H1 (cell line): ENCODE results near the gene STAT2. TPM values are rescaled to one million over a fixed set of nuclear protein-coding genes. Genes with fewer than 3 reads are reported as not detected.

Experiments used
- CTCF ChIA-PET: fragments of 300-600 bp; sonication (Branson Sonifier 250); formaldehyde crosslinking; loops from one replicate; lab custom pipeline; 2021; ENCODE audit not compliant: partially characterized antibody; lab: Charles Lee
- POLR2A ChIA-PET: fragments of 300-600 bp; sonication (Branson Sonifier 250); formaldehyde crosslinking; loops from one replicate; lab custom pipeline; 2021; ENCODE audit warnings: inconsistent platforms; ENCODE audit not compliant: partially characterized antibody; lab: Charles Lee
- DNase-seq, 2 experiments: peaks; one replicate each; pipeline versions ENCODE4 v3.0.0 to v3.0.0-alpha.2; 2010 to 2022; ENCODE audit warnings: low spot score in 2 of 2, low read depth in 1 of 2, mixed read lengths in 1 of 2
- FAIRE-seq: peaks from 2 replicates; lab custom pipeline; 2011; peaks lifted over from hg19 to GRCh38; lab: Jason Lieb, UNC
- H2AFZ ChIP-seq: 2 replicates; pipeline ENCODE4 v1.8.1; 2012; ENCODE audit warnings: low read length, inconsistent platforms
- H2AK5ac ChIP-seq: 2 replicates; pipeline ENCODE4 v1.6.1; 2013; ENCODE audit warnings: low read depth, low read length
- H2BK120ac ChIP-seq: replicated peaks from 2 replicates; pipeline ENCODE3; 2013; ENCODE audit warnings: low read depth, low read length, inconsistent platforms
- H2BK12ac ChIP-seq: 2 replicates; pipeline ENCODE4 v1.6.1; 2013; ENCODE audit warnings: low read depth, low read length
- H2BK15ac ChIP-seq: 2 replicates; pipeline ENCODE4 v1.6.1; 2013; ENCODE audit warnings: low read length
- H2BK20ac ChIP-seq: 2 replicates; pipeline ENCODE4 v1.6.1; 2013; ENCODE audit warnings: low read length
- H2BK5ac ChIP-seq: 2 replicates; pipeline ENCODE4 v1.6.1; 2013; ENCODE audit warnings: low read depth, low read length
- H3K14ac ChIP-seq: 2 replicates; pipeline ENCODE4 v1.6.1; 2013; ENCODE audit warnings: inconsistent platforms; ENCODE audit not compliant: insufficient read length
- H3K18ac ChIP-seq: 2 replicates; pipeline ENCODE4 v1.6.1; 2013; ENCODE audit warnings: low read length; ENCODE audit errors: extremely low read depth
- H3K23ac ChIP-seq: 2 replicates; pipeline ENCODE4 v1.6.1; 2013; ENCODE audit warnings: inconsistent platforms; ENCODE audit not compliant: insufficient read length
- H3K23me2 ChIP-seq: 2 replicates; pipeline ENCODE4 v1.6.1; 2013; ENCODE audit warnings: low read depth, low read length
- H3K27ac ChIP-seq: 2 replicates; pipeline ENCODE4 v1.6.1; 2011; ENCODE audit warnings: low read depth, low read length, inconsistent platforms
- H3K27me3 ChIP-seq, 4 experiments: replicated peaks in 1 of 4; 1 replicate in 1 of 4; 2 replicates in 3 of 4; pipeline versions ENCODE4 v1.6.1 to v1.8.1; 2011 to 2013; ENCODE audit warnings: low read length in 3 of 4, mild to moderate bottlenecking in 3 of 4, inconsistent platforms in 2 of 4, mixed read lengths in 2 of 4, moderate library complexity in 1 of 4; ENCODE audit not compliant: control insufficient read depth in 3 of 4, insufficient read depth in 3 of 4; ENCODE audit errors: extremely low read depth in 1 of 4
- H3K36me3 ChIP-seq, 4 experiments: 2 replicates each; pipeline versions ENCODE4 v1.6.1 to v1.8.1; 2011 to 2013; ENCODE audit warnings: mild to moderate bottlenecking in 4 of 4, low read length in 3 of 4, moderate library complexity in 2 of 4, control low read depth in 1 of 4, inconsistent platforms in 1 of 4; ENCODE audit not compliant: insufficient read depth in 4 of 4, control insufficient read depth in 2 of 4
- H3K4ac ChIP-seq: replicated peaks from 2 replicates; pipeline ENCODE3; 2013; ENCODE audit warnings: low read length, low read depth, mixed read lengths, inconsistent platforms; ENCODE audit not compliant: insufficient read length
- H3K4me1 ChIP-seq, 4 experiments: replicated peaks in 1 of 4; 1 replicate in 1 of 4; 2 replicates in 3 of 4; pipeline versions ENCODE4 v1.6.1 to v1.8.1; 2011 to 2013; ENCODE audit warnings: low read length in 3 of 4, inconsistent platforms in 2 of 4, mixed read lengths in 1 of 4; ENCODE audit not compliant: insufficient read depth in 4 of 4, control insufficient read depth in 3 of 4
- H3K4me2 ChIP-seq, 2 experiments: 2 replicates each; pipeline versions ENCODE4 v1.6.1 to v1.8.1; 2011 to 2013; ENCODE audit warnings: low read depth in 2 of 2, low read length in 2 of 2, control low read depth in 1 of 2, inconsistent platforms in 1 of 2, mild to moderate bottlenecking in 1 of 2; ENCODE audit not compliant: insufficient read depth in 1 of 2
- H3K4me3 ChIP-seq, 4 experiments: fragments of 200-600, 300-600 bp in 1 of 4; sonication (generic), shearing (Covaris generic), sonication (Bioruptor Twin) in 1 of 4; 2 replicates each; pipeline versions ENCODE4 v1.5.1 to v1.8.1; 2011 to 2016; ENCODE audit warnings: low read length in 4 of 4, low read depth in 3 of 4, control low read depth in 2 of 4, inconsistent platforms in 2 of 4, mild to moderate bottlenecking in 2 of 4, mixed read lengths in 1 of 4, moderate library complexity in 1 of 4; ENCODE audit not compliant: insufficient read depth in 2 of 4; ENCODE audit errors: extremely low read depth in 1 of 4
- H3K56ac ChIP-seq: replicated peaks from 2 replicates; pipeline ENCODE3; 2013; ENCODE audit warnings: low read depth, mild to moderate bottlenecking, mixed read lengths, low read length, inconsistent platforms; ENCODE audit not compliant: insufficient read length
- H3K79me1 ChIP-seq: 2 replicates; pipeline ENCODE4 v1.6.1; 2013; ENCODE audit warnings: low read depth, low read length, control low read depth
- H3K79me2 ChIP-seq, 2 experiments: 2 replicates each; pipeline versions ENCODE4 v1.6.1 to v1.8.1; 2012 to 2013; ENCODE audit warnings: low read length in 2 of 2, mild to moderate bottlenecking in 2 of 2, inconsistent platforms in 1 of 2; ENCODE audit not compliant: insufficient read depth in 2 of 2, control insufficient read depth in 1 of 2
- H3K9ac ChIP-seq, 4 experiments: replicated peaks in 1 of 4; 1 replicate in 1 of 4; 2 replicates in 3 of 4; pipeline versions ENCODE4 v1.6.1 to v1.8.1; 2011 to 2013; ENCODE audit warnings: low read depth in 3 of 4, low read length in 3 of 4, control low read depth in 2 of 4, mild to moderate bottlenecking in 2 of 4, moderate library complexity in 2 of 4, inconsistent platforms in 1 of 4; ENCODE audit errors: extremely low read depth in 1 of 4
- H3K9me3 ChIP-seq, 2 experiments: 2 replicates each; pipeline versions ENCODE4 v1.6.1 to v1.8.1; 2012 to 2013; ENCODE audit warnings: mild to moderate bottlenecking in 2 of 2, moderate library complexity in 2 of 2, control low read depth in 1 of 2, inconsistent platforms in 1 of 2, low read depth in 1 of 2, low read length in 1 of 2, mixed read lengths in 1 of 2; ENCODE audit not compliant: insufficient read depth in 2 of 2
- H4K20me1 ChIP-seq, 2 experiments: replicated peaks in 1 of 2; 2 replicates each; pipeline versions ENCODE3 to v1.8.1; 2011 to 2013; ENCODE audit warnings: inconsistent platforms in 2 of 2, low read length in 2 of 2, mild to moderate bottlenecking in 1 of 2; ENCODE audit not compliant: insufficient read depth in 2 of 2, control insufficient read depth in 1 of 2
- H4K5ac ChIP-seq: 2 replicates; pipeline ENCODE4 v1.6.1; 2013; ENCODE audit warnings: low read length, low read depth, mixed read lengths, inconsistent platforms; ENCODE audit not compliant: insufficient read length
- H4K8ac ChIP-seq: 2 replicates; pipeline ENCODE4 v1.8.0; 2013; ENCODE audit warnings: mild to moderate bottlenecking, moderate library complexity, low read length, inconsistent platforms; ENCODE audit not compliant: insufficient read depth; ENCODE audit errors: extremely low read depth
- H4K91ac ChIP-seq: replicated peaks from 2 replicates; pipeline ENCODE3; 2013; ENCODE audit warnings: low read length, mixed read lengths, inconsistent platforms; ENCODE audit not compliant: insufficient read length
- BCL11A ChIP-seq, 2 experiments: IDR thresholded peaks; one replicate each; pipeline ENCODE4 v1.6.1; 2011; ENCODE audit warnings: low read depth in 2 of 2, low read length in 2 of 2, mild to moderate bottlenecking in 2 of 2
- CEBPB ChIP-seq: IDR thresholded peaks from 2 replicates; pipeline ENCODE4 v1.6.1; 2012; ENCODE audit warnings: low read depth, low read length
- CTCF ChIP-seq, 3 experiments: IDR thresholded peaks; 1 replicate in 2 of 3; 2 replicates in 1 of 3; pipeline versions ENCODE4 v1.5.1 to v1.6.1; 2011; ENCODE audit warnings: low read length in 3 of 3, mild to moderate bottlenecking in 3 of 3, inconsistent platforms in 2 of 3, low read depth in 1 of 3, moderate library complexity in 1 of 3; ENCODE audit not compliant: insufficient read depth in 1 of 3; ENCODE audit errors: control extremely low read depth in 1 of 3
- GTF2F1 ChIP-seq: IDR thresholded peaks from 2 replicates; pipeline ENCODE4 v1.6.1; 2012; ENCODE audit warnings: low read depth, low read length, improper control_type of control experiment, borderline replicate concordance
- JUN ChIP-seq: IDR thresholded peaks from 2 replicates; pipeline ENCODE4 v1.6.1; 2011; ENCODE audit warnings: low read depth, mild to moderate bottlenecking, improper control_type of control experiment, low read length
- MAFK ChIP-seq: IDR thresholded peaks from 2 replicates; pipeline ENCODE4 v1.6.1; 2012; ENCODE audit warnings: low read depth, mild to moderate bottlenecking, improper control_type of control experiment, low read length
- POU5F1 ChIP-seq: IDR thresholded peaks from 2 replicates; pipeline ENCODE4 v1.6.1; 2011; ENCODE audit warnings: low read depth, mild to moderate bottlenecking, low read length, moderate library complexity
- RAD21 ChIP-seq, 2 experiments: IDR thresholded peaks in 1 of 2; conservative IDR thresholded peaks in 1 of 2; 2 replicates each; pipeline ENCODE4 v1.6.1; 2011; ENCODE audit warnings: low read depth in 2 of 2, low read length in 2 of 2, improper control_type of control experiment in 1 of 2, inconsistent platforms in 1 of 2, mild to moderate bottlenecking in 1 of 2, moderate library complexity in 1 of 2
- RNF2 ChIP-seq: fragments of 200-900, 300-1000 bp; sonication (generic); IDR thresholded peaks from 2 replicates; pipeline ENCODE4 v1.7.1; 2016; ENCODE audit warnings: borderline replicate concordance, low read depth, mild to moderate bottlenecking, antibody characterized with exemption, low read length; ENCODE audit not compliant: poor library complexity, severe bottlenecking; ENCODE audit errors: missing control alignments
- SAP30 ChIP-seq: fragments of 300-600 bp; sonication (generic); IDR thresholded peaks from 2 replicates; pipeline ENCODE4 v1.7.1; 2012; ENCODE audit warnings: low read length, moderate library complexity, mild to moderate bottlenecking, inconsistent platforms; ENCODE audit not compliant: insufficient read depth, insufficient replicate concordance
- WGBS, 2 experiments: shearing (Covaris generic) in 1 of 2; methylation state at CpG; one replicate each; pipeline versions ENCODE4 v1.1.6 to v1.1.7; 2013 to 2015; ENCODE audit warnings: low lambda C conversion rate in 2 of 2, mixed read lengths in 2 of 2, inconsistent platforms in 1 of 2, low coverage in 1 of 2, missing lambda C conversion rate in 1 of 2; ENCODE audit not compliant: insufficient replicate concordance in 2 of 2, insufficient coverage in 1 of 2, insufficient read length in 1 of 2; ENCODE audit errors: extremely low coverage in 1 of 2, missing lambda C conversion rate in 1 of 2; 5-methylcytosine and 5-hydroxymethylcytosine counted together
- polyA plus RNA-seq, 7 experiments: library from polyadenylated mRNA; depleted of rRNA in 3 of 7; stranded (reverse) in 5 of 7; unstranded in 2 of 7; fragments of >200 nt in 5 of 7; fragments of 200-250 nt in 2 of 7; gene quantifications; 1 replicate in 5 of 7; 2 replicates in 1 of 7; 4 replicates in 1 of 7; pipeline versions ENCODE4 v1.2.1 to v1.2.3, GENCODE V29; 2011 to 2013; ENCODE audit warnings: missing spikeins in 2 of 7, mixed read lengths in 2 of 7
- total RNA-seq: library from RNA; stranded (reverse); fragmentation: NEBNext Ultra II Directional; extraction: Animal tissue kit (Norgen Biotek cat#: 25700); gene quantifications from 2 replicates; pipeline ENCODE4 v1.2.1, GENCODE V29; 2021

Gene STAT2
- total and polyA plus RNA-seq, 2 of the 8 experiments (the other 6 are each of a cell fraction or from before 2014, with no cell fraction given), result 37.1 to 44.7 TPM

DNA sequence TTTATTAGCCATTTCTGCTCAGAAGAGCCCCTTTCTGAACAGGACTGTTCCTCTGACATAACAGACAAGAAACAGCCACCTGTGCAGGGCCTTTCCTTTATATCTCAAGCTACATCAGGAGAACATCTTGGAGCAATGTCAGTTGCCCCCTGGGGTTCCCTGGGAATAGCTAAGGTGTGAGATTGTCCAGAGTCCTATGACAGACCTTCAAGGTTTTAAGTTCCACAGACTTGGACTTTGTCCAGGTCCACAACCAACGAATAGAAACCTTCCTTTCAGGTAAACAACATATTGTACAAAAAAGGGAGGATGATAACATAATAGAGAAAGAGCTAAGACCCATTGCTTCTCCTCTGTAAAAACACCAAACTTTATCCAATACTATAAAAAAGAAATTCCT is 18.3 kb downstream of the STAT2 start:
- Histone ChIP-seq H2AK5ac (no peak overlapping the region), H3K9ac (no peak overlapping the region), H3K79me2 (no peaks in the 10 kb centered on the region), H3K18ac (no peak overlapping the region), H4K8ac (no peak overlapping the region), H3K27me3 (no peaks in the 10 kb centered on the region), H4K20me1 (no peaks in the 10 kb centered on the region), H4K5ac (no peak overlapping the region), H2BK20ac (no peak overlapping the region), H2BK15ac (no peak overlapping the region), H4K91ac (no peak overlapping the region), H3K14ac (no peak overlapping the region), H3K36me3 (peaks cover 0 to 22% (median 12%) of the 10 kb centered on the region in 4 experiments; a peak in 6 of 8 replicates), H3K27ac (no peak overlapping the region), H2AFZ (no peak overlapping the region), H2BK5ac (no peak overlapping the region), H3K9me3 (no peaks in the 10 kb centered on the region), H3K4me1 (peaks cover 9 to 15% (median 12%) of the 10 kb centered on the region in 4 experiments), H3K4ac (no peak overlapping the region), H3K4me2 (no peak overlapping the region), H2BK120ac (no peak overlapping the region), H3K23me2 (no peaks in the 10 kb centered on the region), H3K23ac (no peak overlapping the region), H3K4me3 (no peak overlapping the region), H3K79me1 (no peaks in the 10 kb centered on the region), H3K56ac (no peak overlapping the region), H2BK12ac (no peak overlapping the region)
- 86% methylated on average over 1 of the region's 1 CpG; no CpG with 5 or more reads in 1 of the 2 experiments for WGBS, 2 experiments
- CTCF ChIA-PET, result interaction anchor here (1.0 to 1.9 kb wide), 4 partner anchors 8 to 122 kb away, joined by 3 to 8 read pairs (median 6); partner anchors contain the start of gene PAN2
- FAIRE-seq, result no peak
- DNase-seq, result no peak
- POLR2A ChIA-PET, result interaction anchor here (1.1 to 2.1 kb wide), 5 partner anchors 9 to 369 kb away, joined by 3 to 9 read pairs (median 3); partner anchors contain the start of gene STAT2
- TF ChIP-seq GTF2F1 (no peak), MAFK (no peak), BCL11A (IDR thresholded peaks at IDR 0.05; ENCODE audit: low read depth in 2 of 2, low read length in 2 of 2) (no peak), POU5F1 (no peak), JUN (no peak), CEBPB (no peak), CTCF (IDR thresholded peaks at IDR 0.05; ENCODE audit: control extremely low read depth in 1 of 3, insufficient read depth in 1 of 3, low read depth in 1 of 3, low read length in 3 of 3) (no peak), SAP30 (no peak), RAD21 (IDR thresholded peaks at IDR 0.05 in 1 of 2, conservative IDR thresholded peaks at IDR 0.05 in 1 of 2; ENCODE audit: low read depth in 2 of 2, low read length in 2 of 2) (no peak), RNF2 (no peak)
